HG03442 (cell line): Measurements from ENCODE around the gene EIF4G1.
"Not testable (repeated sequence)": the region's sequence is repeated elsewhere in the genome, so short reads cannot be mapped to it uniquely, and the experiment has no call there.

Experiments used
- ATAC-seq: cut with Tn5 transposase; IDR thresholded peaks from one replicate; pipeline ENCODE4 v1.9.1; 2021; ENCODE audit warnings: mild to moderate bottlenecking, moderate library complexity; ENCODE audit not compliant: unreplicated experiment

Gene EIF4G1

GRCh38 chr3:184333190-184333589, 18.8 kb downstream of the EIF4G1 start:
- ATAC-seq: no peak

GRCh38 chr3:184333700-184334099, 19.3 kb downstream of the EIF4G1 start:
- ATAC-seq: no peak

GRCh38 chr3:184334470-184335158, 20.2 kb downstream of the EIF4G1 start:
- ATAC-seq: no peak

GRCh38 chr3:184335291-184335660, 20.9 kb downstream of the EIF4G1 start:
- peak; percentile 2 for ATAC-seq

- peak; percentile 63 for ATAC-seq
Measured at GRCh38 chr3:184335661-184336546, 21.5 kb downstream of the EIF4G1 start.

GRCh38 chr3:184336547-184337398, 22.4 kb downstream of the EIF4G1 start:
- ATAC-seq: no peak

GRCh38 chr3:184337399-184337714, 23.0 kb downstream of the EIF4G1 start, which contains the start of gene FAM131A:
FAM131A (plus strand) TSS chr3:184337600; CDS start chr3:184337631, 31 bp downstream.
- ATAC-seq: no peak

- no peak for ATAC-seq
Measured at GRCh38 chr3:184337981-184338380, 23.6 kb downstream of the EIF4G1 start.

GRCh38 chr3:184338511-184338945, 24.1 kb downstream of the EIF4G1 start:
- no peak for ATAC-seq

- ATAC-seq: no peak
Measured at GRCh38 chr3:184339001-184339400, 24.6 kb downstream of the EIF4G1 start.

GRCh38 chr3:184339451-184340135, 25.2 kb downstream of the EIF4G1 start:
- not testable (repeated sequence) for ATAC-seq

GRCh38 chr3:184341925-184342324, 27.5 kb downstream of the EIF4G1 start:
- no peak for ATAC-seq

- ATAC-seq: no peak
Measured at GRCh38 chr3:184343200-184343876, 28.9 kb downstream of the EIF4G1 start.

GRCh38 chr3:184344579-184345316, 30.3 kb downstream of the EIF4G1 start:
- ATAC-seq: no peak

- no peak for ATAC-seq
Measured at GRCh38 chr3:184345317-184346144, 31.1 kb downstream of the EIF4G1 start.

- no peak for ATAC-seq
Measured at GRCh38 chr3:184346480-184347190, 32.2 kb downstream of the EIF4G1 start.

- no peak for ATAC-seq
Measured at GRCh38 chr3:184347321-184348056, 33.1 kb downstream of the EIF4G1 start.
